Activated naive CD4-positive, alpha-beta T cell treated with anti-CD3 and anti-CD28 coated beads for 36 hours (primary cell): ENCODE measurements around the gene HNF1B. TPM values are rescaled to one million over a fixed set of nuclear protein-coding genes. Genes with fewer than 3 reads are reported as not detected.

Source experiments
- CTCF ChIA-PET: fragments of 350-600 bp; sonication (Branson Sonifier 250); formaldehyde crosslinking; loops from one replicate; lab custom pipeline; 2021; ENCODE audit warnings: antibody characterized with exemption; lab: Charles Lee
- DNase-seq: peaks from one replicate; pipeline ENCODE4 v3.0.0-alpha.2; 2020
- H3K27ac Mint-ChIP-seq: one replicate; pipeline ENCODE4 v1.8.0; 2021; ENCODE audit warnings: mild to moderate bottlenecking, mixed read lengths
- H3K27me3 Mint-ChIP-seq: one replicate; pipeline ENCODE4 v1.8.0; 2021; ENCODE audit warnings: low read depth, mixed read lengths
- H3K36me3 Mint-ChIP-seq: one replicate; pipeline ENCODE4 v1.8.0; 2021; ENCODE audit warnings: low read depth, mixed read lengths
- H3K4me1 Mint-ChIP-seq: one replicate; pipeline ENCODE4 v1.8.0; 2021; ENCODE audit warnings: low read depth, mixed read lengths
- H3K4me3 Mint-ChIP-seq: one replicate; pipeline ENCODE4 v1.8.0; 2021; ENCODE audit warnings: mild to moderate bottlenecking, moderate library complexity, mixed read lengths
- H3K9me3 Mint-ChIP-seq: one replicate; pipeline ENCODE4 v1.8.0; 2021; ENCODE audit warnings: mixed read lengths
- intact Hi-C: fragments of 100-400 bp; cut with micrococcal nuclease; formaldehyde crosslinking; loops from one replicate; pipeline ENCODE4 v1.15.1; 2023
- total RNA-seq, 2 experiments: library from RNA; stranded (reverse); gene quantifications; one replicate each; pipeline ENCODE4 v1.2.3, GENCODE V29; 2021

Gene HNF1B
- total RNA-seq, 2 experiments from 2014 or later: not detected

GRCh38 chr17:37710344-37710886 is 34.4 kb downstream of the HNF1B start:
- H3K27me3 Mint-ChIP-seq: peaks cover 20% of the 10 kb centered on the region
- H3K4me3 Mint-ChIP-seq: no peak overlapping the region
- no peaks in the 10 kb centered on the region for H3K36me3 Mint-ChIP-seq
- no peak overlapping the region for H3K27ac Mint-ChIP-seq
- H3K4me1 Mint-ChIP-seq: no peaks in the 10 kb centered on the region
- intact Hi-C loops: no loop called here
- H3K9me3 Mint-ChIP-seq: no peaks in the 10 kb centered on the region
- no peak for DNase-seq
- CTCF ChIA-PET: no interaction called here

DNA sequence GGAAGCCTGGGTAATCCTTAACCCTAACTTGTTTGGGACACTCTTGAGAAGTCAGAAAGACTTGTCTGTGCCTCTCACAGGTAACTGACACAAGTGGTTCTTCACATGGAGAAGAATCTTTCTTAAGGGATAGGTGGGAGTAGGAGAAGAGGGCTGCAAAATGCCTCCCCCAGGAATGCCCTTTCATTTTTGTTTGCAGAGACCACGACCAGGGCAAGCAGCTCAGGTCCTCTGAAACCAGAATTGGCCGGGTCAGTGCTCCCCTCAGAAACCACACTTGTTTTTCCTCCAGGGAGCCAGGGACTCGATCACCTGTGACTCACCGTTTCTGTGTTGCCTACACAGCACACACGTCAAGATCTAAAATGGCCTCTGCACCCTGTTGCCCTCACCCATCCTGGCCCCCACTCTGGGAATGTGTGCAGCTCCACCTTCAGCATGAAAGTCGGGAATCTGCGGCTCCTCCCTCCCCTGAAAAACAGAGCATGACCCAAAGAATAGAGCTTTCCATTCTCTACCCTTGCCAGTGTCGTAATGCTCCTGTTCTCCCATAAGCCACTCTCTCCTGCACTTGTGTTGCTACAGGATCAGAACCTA is 36.1 kb downstream of the HNF1B start:
- intact Hi-C loops: no loop called here
- Mint-ChIP-seq H3K36me3 (no peaks in the 10 kb centered on the region), H3K27ac (no peak overlapping the region), H3K4me1 (no peaks in the 10 kb centered on the region), H3K4me3 (no peak overlapping the region), H3K9me3 (no peaks in the 10 kb centered on the region), H3K27me3 (peaks cover 22% of the 10 kb centered on the region)
- CTCF ChIA-PET: interaction anchor here (0.6 to 0.7 kb wide), 2 partner anchors 83 to 108 kb away, joined by 4 read pairs; no protein-coding TSS in a partner anchor
- DNase-seq: no peak

- intact Hi-C loops: no loop called here
- Mint-ChIP-seq H3K9me3 (no peaks in the 10 kb centered on the region), H3K27ac (no peak overlapping the region), H3K4me1 (no peaks in the 10 kb centered on the region), H3K36me3 (no peaks in the 10 kb centered on the region), H3K27me3 (peaks cover 22% of the 10 kb centered on the region), H3K4me3 (no peak overlapping the region)
- CTCF ChIA-PET: interaction anchor here (0.7 kb wide), 1 partner anchor 84 kb away, joined by 4 read pairs; no protein-coding TSS in a partner anchor
- no peak for DNase-seq
Observed at GRCh38 chr17:37708008-37708615, 36.7 kb downstream of the HNF1B start.

GRCh38 chr17:37706446-37706845 is 38.4 kb downstream of the HNF1B start:
- Mint-ChIP-seq H3K9me3 (no peaks in the 10 kb centered on the region), H3K4me1 (peaks cover 1% of the 10 kb centered on the region), H3K27me3 (peaks cover 19% of the 10 kb centered on the region), H3K27ac (no peak overlapping the region), H3K36me3 (no peaks in the 10 kb centered on the region), H3K4me3 (no peak overlapping the region)
- DNase-seq: no peak
- CTCF ChIA-PET: interaction anchor here (0.6 to 1.2 kb wide), 2 partner anchors 11 to 126 kb away, joined by 3 to 4 read pairs; no protein-coding TSS in a partner anchor
- intact Hi-C loops: no loop called here

DNA sequence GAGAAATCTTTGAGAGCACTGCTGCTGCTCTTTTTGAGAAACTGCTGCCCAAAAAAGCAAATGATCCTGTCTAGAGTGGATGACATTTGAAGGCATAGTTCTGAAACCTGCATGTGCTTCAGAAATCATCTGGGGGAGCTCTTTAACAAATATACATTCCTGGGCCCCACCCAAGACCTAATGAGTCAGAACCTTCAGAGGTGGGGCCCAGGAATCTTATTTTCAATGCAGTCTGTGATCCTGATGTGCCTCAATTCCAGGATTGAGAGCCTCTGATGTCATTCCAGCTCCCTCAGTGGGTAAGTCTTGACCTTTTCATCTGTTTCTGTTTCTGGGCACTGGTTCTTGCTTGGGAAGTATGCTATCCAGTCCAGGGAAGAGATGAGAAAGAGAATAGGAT is 42.3 kb downstream of the HNF1B start:
- Mint-ChIP-seq H3K9me3 (no peaks in the 10 kb centered on the region), H3K4me1 (peaks cover 13% of the 10 kb centered on the region), H3K27ac (no peak overlapping the region), H3K4me3 (no peak overlapping the region), H3K36me3 (no peaks in the 10 kb centered on the region), H3K27me3 (peaks cover 12% of the 10 kb centered on the region)
- CTCF ChIA-PET: interaction anchor here (1.3 to 3.0 kb wide), 2 partner anchors 68 to 89 kb away, joined by 6 to 18 read pairs; no protein-coding TSS in a partner anchor
- no peak for DNase-seq
- intact Hi-C loops: loop anchor here (5.0 kb wide), 1 partner anchor 175 kb away; no protein-coding TSS in a partner anchor

- peak; percentile 70 for DNase-seq
- CTCF ChIA-PET: interaction anchor here (0.6 to 1.3 kb wide), 9 partner anchors 12 to 105 kb away, joined by 3 to 6 read pairs (median 3); no protein-coding TSS in a partner anchor
- Mint-ChIP-seq H3K27ac (no peak overlapping the region), H3K4me1 (peaks cover 20% of the 10 kb centered on the region), H3K4me3 (no peak overlapping the region), H3K27me3 (peaks cover 14% of the 10 kb centered on the region), H3K36me3 (no peaks in the 10 kb centered on the region), H3K9me3 (no peaks in the 10 kb centered on the region)
- intact Hi-C loops: loop anchor here (1.0 to 5.0 kb wide), 2 partner anchors 90 to 174 kb away; no protein-coding TSS in a partner anchor
Observed at GRCh38 chr17:37701496-37701898, 43.4 kb downstream of the HNF1B start.

GRCh38 chr17:37700881-37701280 is 44.0 kb downstream of the HNF1B start:
- H3K4me1 Mint-ChIP-seq: peaks cover 22% of the 10 kb centered on the region
- H3K9me3 Mint-ChIP-seq: no peaks in the 10 kb centered on the region
- no peak overlapping the region for H3K4me3 Mint-ChIP-seq
- CTCF ChIA-PET: interaction anchor here (0.6 to 1.3 kb wide), 8 partner anchors 11 to 106 kb away, joined by 3 to 5 read pairs (median 3); no protein-coding TSS in a partner anchor
- H3K36me3 Mint-ChIP-seq: no peaks in the 10 kb centered on the region
- H3K27ac Mint-ChIP-seq: no peak overlapping the region
- intact Hi-C loops: loop anchor here (1.0 to 5.0 kb wide), 2 partner anchors 90 to 174 kb away; no protein-coding TSS in a partner anchor
- no peak for DNase-seq
- peaks cover 11% of the 10 kb centered on the region for H3K27me3 Mint-ChIP-seq

- CTCF ChIA-PET: interaction anchor here (2.3 kb wide), 1 partner anchor 93 kb away, joined by 7 read pairs; no protein-coding TSS in a partner anchor
- Mint-ChIP-seq H3K4me1 (peaks cover 24% of the 10 kb centered on the region), H3K36me3 (no peaks in the 10 kb centered on the region), H3K9me3 (peaks cover under 1% of the 10 kb centered on the region), H3K27ac (no peak overlapping the region), H3K4me3 (no peak overlapping the region), H3K27me3 (peaks cover 6% of the 10 kb centered on the region)
- DNase-seq: no peak
- intact Hi-C loops: loop anchor here (5.0 kb wide), 1 partner anchor 92 kb away; the partner anchor contains the start of gene SYNRG
Observed at GRCh38 chr17:37699285-37699973, 45.4 kb downstream of the HNF1B start.

DNA sequence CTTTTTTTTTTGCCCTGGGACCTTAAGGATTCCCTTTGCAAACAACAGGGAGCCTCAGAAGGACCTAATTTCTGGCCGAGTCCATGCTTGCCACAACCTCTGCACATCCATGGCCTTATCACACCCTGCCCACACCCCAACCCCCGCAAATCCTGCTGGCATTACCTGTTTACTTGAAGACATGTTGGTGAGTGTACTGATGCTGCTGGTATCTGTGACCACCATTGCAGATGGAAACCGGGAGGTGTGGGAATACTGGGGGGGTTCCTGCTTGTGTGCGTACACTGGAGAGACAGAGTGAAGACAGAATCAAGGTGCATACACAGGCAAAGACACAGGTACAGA is 46.0 kb downstream of the HNF1B start:
- Mint-ChIP-seq H3K4me1 (peaks cover 24% of the 10 kb centered on the region), H3K36me3 (no peaks in the 10 kb centered on the region), H3K27me3 (peaks cover 6% of the 10 kb centered on the region), H3K9me3 (peaks cover 2% of the 10 kb centered on the region), H3K4me3 (no peak overlapping the region), H3K27ac (no peak overlapping the region)
- no peak for DNase-seq
- CTCF ChIA-PET: interaction anchor here (2.3 kb wide), 1 partner anchor 94 kb away, joined by 7 read pairs; no protein-coding TSS in a partner anchor
- intact Hi-C loops: loop anchor here (1.0 to 5.0 kb wide), 2 partner anchors 75 to 92 kb away; partner anchors contain the start of gene SYNRG

GRCh38 chr17:37698132-37698910 is 46.5 kb downstream of the HNF1B start:
- peaks cover 2% of the 10 kb centered on the region for H3K9me3 Mint-ChIP-seq
- peak; percentile 53 for DNase-seq
- H3K27ac Mint-ChIP-seq: no peak overlapping the region
- peaks cover 6% of the 10 kb centered on the region for H3K27me3 Mint-ChIP-seq
- H3K4me1 Mint-ChIP-seq: peaks cover 24% of the 10 kb centered on the region
- H3K36me3 Mint-ChIP-seq: no peaks in the 10 kb centered on the region
- CTCF ChIA-PET: interaction anchor here (2.3 kb wide), 1 partner anchor 94 kb away, joined by 7 read pairs; no protein-coding TSS in a partner anchor
- intact Hi-C loops: loop anchor here (1.0 to 5.0 kb wide), 2 partner anchors 76 to 91 kb away; partner anchors contain the start of gene SYNRG
- no peak overlapping the region for H3K4me3 Mint-ChIP-seq

DNA sequence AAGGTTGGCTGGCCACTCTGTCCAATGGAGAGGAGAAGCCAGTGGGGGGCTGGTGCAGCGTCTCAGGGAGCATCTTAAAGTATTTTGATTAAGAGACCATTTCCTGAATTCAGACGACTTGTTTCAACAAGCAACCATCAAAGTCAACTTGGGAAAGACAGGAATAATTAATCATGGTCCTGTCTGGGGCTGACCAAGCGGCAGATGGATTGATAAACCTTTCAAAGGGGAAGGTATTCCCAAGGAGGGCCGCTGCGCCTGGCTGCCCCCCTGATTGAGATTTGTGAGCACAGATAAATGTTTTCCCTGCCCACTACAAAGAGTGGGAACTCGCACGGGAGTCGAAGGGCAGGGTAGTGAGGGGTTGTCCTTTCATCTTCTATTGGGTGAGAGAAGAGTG is 47.5 kb downstream of the HNF1B start:
- Mint-ChIP-seq H3K27ac (no peak overlapping the region), H3K36me3 (no peaks in the 10 kb centered on the region), H3K27me3 (peaks cover 6% of the 10 kb centered on the region), H3K4me1 (peaks cover 24% of the 10 kb centered on the region), H3K9me3 (peaks cover 2% of the 10 kb centered on the region), H3K4me3 (no peak overlapping the region)
- DNase-seq: no peak
- CTCF ChIA-PET: interaction anchor here (0.6 to 2.3 kb wide), 2 partner anchors 95 to 147 kb away, joined by 4 to 7 read pairs; no protein-coding TSS in a partner anchor
- intact Hi-C loops: loop anchor here (5.0 kb wide), 1 partner anchor 90 kb away; the partner anchor contains the start of gene SYNRG
